Measurements from ENCODE around the gene SUN1. TPM values are rescaled to one million over a fixed set of nuclear protein-coding genes. Genes with fewer than 3 reads are reported as not detected.

Gene SUN1
- total and polyA plus RNA-seq, 2 of the 8 experiments (the other 6 are each of a cell fraction or from before 2014, with no cell fraction given) = 108 to 158 TPM

DNA sequence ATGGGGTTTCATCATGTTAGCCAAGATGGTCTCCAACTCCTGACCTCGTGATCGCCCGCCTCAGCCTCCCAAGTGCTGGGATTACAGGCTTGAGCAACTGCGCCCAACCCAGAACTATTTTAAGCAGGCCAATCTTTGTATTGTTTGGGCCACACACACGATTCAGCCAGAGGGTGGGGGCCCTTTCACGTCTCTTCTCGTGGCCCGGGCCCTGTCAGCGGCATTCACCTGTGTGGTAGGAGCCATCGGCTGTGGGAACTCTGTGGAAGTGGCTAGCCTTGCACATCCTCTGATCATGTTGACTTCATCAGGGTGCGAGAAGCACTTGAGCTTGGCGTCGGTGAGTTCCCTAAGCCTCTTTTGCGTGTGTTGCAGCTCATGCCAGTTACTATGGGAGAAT, 16.9 kb downstream of the SUN1 start:
- no peak overlapping the region for H3K14ac ChIP-seq (ENCODE audit: insufficient read length)
- FAIRE-seq = no peak
- H4K20me1 ChIP-seq (replicated peaks in 1 of 2; ENCODE audit: control insufficient read depth in 1 of 2, insufficient read depth in 2 of 2, low read length in 2 of 2) = peaks cover 0 to 14% of the 10 kb centered on the region in 2 experiments
- H2AK5ac ChIP-seq (ENCODE audit: low read depth, low read length) = no peak overlapping the region
- TF ChIP-seq HDAC2 (IDR thresholded peaks at IDR 0.05; ENCODE audit: borderline replicate concordance in 1 of 2, low read depth in 2 of 2, low read length in 2 of 2) = no peak
- TF ChIP-seq USF2 (IDR thresholded peaks at IDR 0.05; ENCODE audit: low read length) = no peak
- TF ChIP-seq TBP (IDR thresholded peaks at IDR 0.05; ENCODE audit: low read depth, low read length) = no peak
- TF ChIP-seq ASH2L (IDR thresholded peaks at IDR 0.05; ENCODE audit: low read length) = no peak
- no peak for TF ChIP-seq YY1 (IDR thresholded peaks at IDR 0.05; ENCODE audit: low read depth, low read length)
- TF ChIP-seq EZH2 (IDR thresholded peaks at IDR 0.05; ENCODE audit: low read depth, low read length, severe bottlenecking) = no peak
- no peak for TF ChIP-seq BRCA1 (IDR thresholded peaks at IDR 0.05; ENCODE audit: low read depth, low read length)
- TF ChIP-seq NRF1 (IDR thresholded peaks at IDR 0.05; ENCODE audit: low read depth, low read length) = no peak
- no peak for TF ChIP-seq GABPA (IDR thresholded peaks at IDR 0.05; ENCODE audit: borderline replicate concordance, insufficient read depth, low read length)
- H3K36me3 ChIP-seq (ENCODE audit: control insufficient read depth in 2 of 4, insufficient read depth in 4 of 4, low read length in 3 of 4) = peaks cover 8 to 58% (median 43%) of the 10 kb centered on the region in 4 experiments; a peak in 7 of 8 replicates
- ChIA-PET CTCF (ENCODE audit: partially characterized antibody) (interaction anchor here (0.8 to 1.4 kb wide), 3 partner anchors 10 to 27 kb away, joined by 3 to 5 read pairs (median 3); no protein-coding TSS in a partner anchor), POLR2A (ENCODE audit: partially characterized antibody) (no interaction called here)
- no peaks in the 10 kb centered on the region for H3K27me3 ChIP-seq (replicated peaks in 1 of 4; ENCODE audit: control insufficient read depth in 3 of 4, extremely low read depth in 1 of 4, insufficient read depth in 3 of 4, low read length in 3 of 4)
- WGBS, 2 experiments (ENCODE audit: extremely low coverage in 1 of 2, insufficient coverage in 1 of 2, insufficient read length in 1 of 2, insufficient replicate concordance in 2 of 2, low coverage in 1 of 2, low lambda C conversion rate in 2 of 2, missing lambda C conversion rate in 1 of 2) = 88% methylated on average over 14 of the region's 14 CpGs; no CpG with 5 or more reads in 1 of the 2 experiments
- H2BK15ac ChIP-seq (ENCODE audit: low read length) = no peak overlapping the region
- no peak overlapping the region for H3K18ac ChIP-seq (ENCODE audit: extremely low read depth, low read length)
- no peak overlapping the region for H3K4ac ChIP-seq (replicated peaks; ENCODE audit: insufficient read length, low read depth, low read length)
- peaks cover 2% of the 10 kb centered on the region; the same call in 1 of the 2 replicates for H3K79me1 ChIP-seq (ENCODE audit: low read depth, low read length)
- no peak overlapping the region for H2AFZ ChIP-seq (ENCODE audit: low read length)
- no peak overlapping the region for H2BK12ac ChIP-seq (ENCODE audit: low read depth, low read length)
- no peak overlapping the region for H3K56ac ChIP-seq (replicated peaks; ENCODE audit: insufficient read length, low read depth, low read length)
- H3K9me3 ChIP-seq (ENCODE audit: insufficient read depth in 2 of 2, low read depth in 1 of 2, low read length in 1 of 2) = peaks cover 0 to 2% of the 10 kb centered on the region in 2 experiments; a peak in 1 of 4 replicates
- H3K27ac ChIP-seq (ENCODE audit: low read depth, low read length) = no peak overlapping the region
- H3K79me2 ChIP-seq (ENCODE audit: control insufficient read depth in 1 of 2, insufficient read depth in 2 of 2, low read length in 2 of 2) = peaks cover 0 to 27% of the 10 kb centered on the region in 2 experiments; a peak in 1 of 4 replicates
- DNase-seq (ENCODE audit: low read depth in 1 of 2, low spot score in 2 of 2) = no peak
- no peak overlapping the region for H4K91ac ChIP-seq (replicated peaks; ENCODE audit: insufficient read length, low read length)
- no peak overlapping the region for H2BK20ac ChIP-seq (ENCODE audit: low read length)
- no peak overlapping the region for H2BK120ac ChIP-seq (replicated peaks; ENCODE audit: low read depth, low read length)
- H3K23ac ChIP-seq (ENCODE audit: insufficient read length) = no peak overlapping the region
- H3K9ac ChIP-seq (replicated peaks in 1 of 4; ENCODE audit: extremely low read depth in 1 of 4, low read depth in 3 of 4, low read length in 3 of 4) = no peak overlapping the region
- H3K4me1 ChIP-seq (replicated peaks in 1 of 4; ENCODE audit: control insufficient read depth in 3 of 4, insufficient read depth in 4 of 4, low read length in 3 of 4) = no peaks in the 10 kb centered on the region
- H3K4me3 ChIP-seq (ENCODE audit: extremely low read depth in 1 of 4, insufficient read depth in 2 of 4, low read depth in 3 of 4, low read length in 4 of 4) = no peak overlapping the region
- no peaks in the 10 kb centered on the region for H3K23me2 ChIP-seq (ENCODE audit: low read depth, low read length)
- no peak overlapping the region for H4K5ac ChIP-seq (ENCODE audit: insufficient read length, low read depth, low read length)
- H4K8ac ChIP-seq (ENCODE audit: extremely low read depth, insufficient read depth, low read length) = no peak overlapping the region
- H3K4me2 ChIP-seq (ENCODE audit: insufficient read depth in 1 of 2, low read depth in 2 of 2, low read length in 2 of 2) = no peak overlapping the region
- H2BK5ac ChIP-seq (ENCODE audit: low read depth, low read length) = 0 out of 2 replicates have a peak overlapping the region, but pooled peaks have one; percentile 18
